ENCODE measurements around the gene PERM1. TPM values are rescaled to one million over a fixed set of nuclear protein-coding genes. Genes with fewer than 3 reads are reported as not detected.

Gene PERM1
- total and polyA plus RNA-seq, 2 of the 8 experiments (the other 6 are each of a cell fraction or from before 2014, with no cell fraction given), result not detected

GRCh38 chr1:945688-946556, 36.0 kb downstream of the PERM1 start:
- peaks cover 3 to 17% (median 10%) of the 10 kb centered on the region in 4 experiments for H3K4me1 ChIP-seq (replicated peaks in 1 of 4; ENCODE audit: control insufficient read depth in 3 of 4, insufficient read depth in 4 of 4, low read length in 3 of 4)
- H3K27me3 ChIP-seq (replicated peaks in 1 of 4; ENCODE audit: control insufficient read depth in 3 of 4, extremely low read depth in 1 of 4, insufficient read depth in 3 of 4, low read length in 3 of 4), result peaks cover 22 to 29% (median 28%) of the 10 kb centered on the region in 4 experiments
- H4K8ac ChIP-seq (ENCODE audit: extremely low read depth, insufficient read depth, low read length), result no peak overlapping the region; the same call in none of the 2 replicates
- no peak overlapping the region for H2BK5ac ChIP-seq (ENCODE audit: low read depth, low read length)
- 94% methylated on average over 26 of the region's 29 CpGs; no CpG with 5 or more reads in 1 of the 2 experiments for WGBS, 2 experiments (ENCODE audit: extremely low coverage in 1 of 2, insufficient coverage in 1 of 2, insufficient read length in 1 of 2, insufficient replicate concordance in 2 of 2, low coverage in 1 of 2, low lambda C conversion rate in 2 of 2, missing lambda C conversion rate in 1 of 2)
- POLR2A ChIA-PET (ENCODE audit: partially characterized antibody), result interaction anchor here (0.6 to 9.5 kb wide), 7 partner anchors 8 to 393 kb away, joined by 3 to 65 read pairs (median 3); partner anchors contain the start of gene NOC2L
- H3K23ac ChIP-seq (ENCODE audit: insufficient read length), result no peak overlapping the region
- peaks cover 5% of the 10 kb centered on the region; the same call in 1 of the 2 replicates for H3K23me2 ChIP-seq (ENCODE audit: low read depth, low read length)
- H4K5ac ChIP-seq (ENCODE audit: insufficient read length, low read depth, low read length), result no peak overlapping the region
- FAIRE-seq, result no peak
- H3K14ac ChIP-seq (ENCODE audit: insufficient read length), result no peak overlapping the region
- H3K79me2 ChIP-seq (ENCODE audit: control insufficient read depth in 1 of 2, insufficient read depth in 2 of 2, low read length in 2 of 2), result no peaks in the 10 kb centered on the region; a peak in 1 of 4 replicates
- H3K4me3 ChIP-seq (ENCODE audit: extremely low read depth in 1 of 4, insufficient read depth in 2 of 4, low read depth in 3 of 4, low read length in 4 of 4), result no peak overlapping the region
- H2AK5ac ChIP-seq (ENCODE audit: low read depth, low read length), result no peak overlapping the region
- H4K91ac ChIP-seq (replicated peaks; ENCODE audit: insufficient read length, low read length), result no peak overlapping the region
- H3K56ac ChIP-seq (replicated peaks; ENCODE audit: insufficient read length, low read depth, low read length), result no peak overlapping the region
- H3K4ac ChIP-seq (replicated peaks; ENCODE audit: insufficient read length, low read depth, low read length), result no peak overlapping the region
- no peak overlapping the region for H2BK20ac ChIP-seq (ENCODE audit: low read length)
- H3K4me2 ChIP-seq (ENCODE audit: insufficient read depth in 1 of 2, low read depth in 2 of 2, low read length in 2 of 2), result no peak overlapping the region
- no peak overlapping the region for H3K9ac ChIP-seq (replicated peaks in 1 of 4; ENCODE audit: extremely low read depth in 1 of 4, low read depth in 3 of 4, low read length in 3 of 4)
- H3K27ac ChIP-seq (ENCODE audit: low read depth, low read length), result no peak overlapping the region
- H3K79me1 ChIP-seq (ENCODE audit: low read depth, low read length), result peaks cover 8% of the 10 kb centered on the region
- no peak overlapping the region for H2BK120ac ChIP-seq (replicated peaks; ENCODE audit: low read depth, low read length)
- peaks cover 2 to 36% (median 26%) of the 10 kb centered on the region in 4 experiments for H3K36me3 ChIP-seq (ENCODE audit: control insufficient read depth in 2 of 4, insufficient read depth in 4 of 4, low read length in 3 of 4)
- no peak overlapping the region for H2BK12ac ChIP-seq (ENCODE audit: low read depth, low read length)
- no peaks in the 10 kb centered on the region for H3K9me3 ChIP-seq (ENCODE audit: insufficient read depth in 2 of 2, low read depth in 1 of 2, low read length in 1 of 2)
- DNase-seq (ENCODE audit: low read depth in 1 of 2, low spot score in 2 of 2), result no peak
- peaks cover 21 to 42% of the 10 kb centered on the region in 2 experiments for H4K20me1 ChIP-seq (replicated peaks in 1 of 2; ENCODE audit: control insufficient read depth in 1 of 2, insufficient read depth in 2 of 2, low read length in 2 of 2)
- H2AFZ ChIP-seq (ENCODE audit: low read length), result no peak overlapping the region
- CTCF ChIA-PET (ENCODE audit: partially characterized antibody), result interaction anchor here (0.9 to 1.3 kb wide), 2 partner anchors 10 to 21 kb away, joined by 3 read pairs; partner anchors contain the start of gene PLEKHN1
- H3K18ac ChIP-seq (ENCODE audit: extremely low read depth, low read length), result no peak overlapping the region
- H2BK15ac ChIP-seq (ENCODE audit: low read length), result no peak overlapping the region
- TF ChIP-seq CBX5 (IDR thresholded peaks at IDR 0.05; ENCODE audit: low read depth, low read length) (no peak), KDM1A (IDR thresholded peaks at IDR 0.05; ENCODE audit: borderline replicate concordance, low read length) (no peak), POU5F1 (IDR thresholded peaks at IDR 0.05; ENCODE audit: low read depth, low read length) (no peak), GABPA (IDR thresholded peaks at IDR 0.05; ENCODE audit: borderline replicate concordance, insufficient read depth, low read length) (no peak), PHF8 (conservative IDR thresholded peaks at IDR 0.05; ENCODE audit: low read depth, low read length) (no peak), CBX8 (IDR thresholded peaks at IDR 0.05; ENCODE audit: borderline replicate concordance, low read depth, low read length) (no peak), BACH1 (IDR thresholded peaks at IDR 0.05; ENCODE audit: low read length) (no peak), TAF7 (optimal IDR thresholded peaks at IDR 0.05; ENCODE audit: borderline replicate concordance, low read depth, low read length) (no peak), KDM5A (IDR thresholded peaks at IDR 0.05; ENCODE audit: low read length) (no peak)
- TF ChIP-seq, protein P1, sequence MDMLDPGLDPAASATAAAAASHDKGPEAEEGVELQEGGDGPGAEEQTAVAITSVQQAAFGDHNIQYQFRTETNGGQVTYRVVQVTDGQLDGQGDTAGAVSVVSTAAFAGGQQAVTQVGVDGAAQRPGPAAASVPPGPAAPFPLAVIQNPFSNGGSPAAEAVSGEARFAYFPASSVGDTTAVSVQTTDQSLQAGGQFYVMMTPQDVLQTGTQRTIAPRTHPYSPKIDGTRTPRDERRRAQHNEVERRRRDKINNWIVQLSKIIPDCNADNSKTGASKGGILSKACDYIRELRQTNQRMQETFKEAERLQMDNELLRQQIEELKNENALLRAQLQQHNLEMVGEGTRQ (IDR thresholded peaks at IDR 0.05; ENCODE audit: low read length), result no peak
